Stimulated activated CD4-positive, alpha-beta T cell treated with anti-CD3 and anti-CD28 coated beads, TNF-alpha, amount 100 ng/mL, for 48 hours (primary cell): ENCODE measurements around the gene RBM10.

Experiments
- DNase-seq, 3 donors: peaks; one replicate each; pipeline ENCODE4 v3.0.0-alpha.2; 2020; ENCODE audit warnings: low read depth in 3 of 3

The RBM10 gene

DNA sequence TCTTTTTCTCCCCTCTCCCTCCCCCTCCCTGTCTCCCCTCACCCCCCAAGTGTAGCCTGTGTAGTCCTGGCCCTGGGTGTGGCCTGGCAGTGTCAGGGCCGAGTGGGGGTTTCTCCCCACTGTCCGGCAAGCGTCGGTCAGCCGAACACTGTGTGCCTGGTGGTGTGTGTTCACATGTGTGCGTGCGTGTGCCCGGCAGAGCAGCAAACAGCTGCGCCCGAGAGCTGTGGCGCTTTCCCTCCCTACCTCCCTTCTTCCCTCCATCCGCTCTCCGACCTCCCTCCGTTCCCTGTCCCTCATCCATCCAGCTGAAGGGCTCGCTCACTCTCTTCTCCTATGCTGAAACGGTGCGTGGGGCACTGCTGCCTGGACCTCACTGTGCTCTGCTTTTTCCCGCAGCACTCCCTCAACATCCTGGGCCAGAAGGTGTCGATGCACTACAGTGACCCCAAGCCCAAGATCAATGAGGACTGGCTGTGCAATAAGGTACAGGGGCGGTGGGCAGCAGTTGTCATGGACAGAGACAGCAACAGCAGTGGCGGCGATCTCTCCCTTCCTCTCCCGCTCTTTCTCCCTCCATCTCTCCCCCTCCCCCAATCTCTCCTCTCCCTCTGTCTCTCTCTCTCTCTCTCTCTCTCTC, 31.2 kb downstream of the RBM10 start:
- DNase-seq: no peak

- DNase-seq: no peak
Observed at GRCh38 chrX:47177079-47177478, 32.1 kb downstream of the RBM10 start.

DNA sequence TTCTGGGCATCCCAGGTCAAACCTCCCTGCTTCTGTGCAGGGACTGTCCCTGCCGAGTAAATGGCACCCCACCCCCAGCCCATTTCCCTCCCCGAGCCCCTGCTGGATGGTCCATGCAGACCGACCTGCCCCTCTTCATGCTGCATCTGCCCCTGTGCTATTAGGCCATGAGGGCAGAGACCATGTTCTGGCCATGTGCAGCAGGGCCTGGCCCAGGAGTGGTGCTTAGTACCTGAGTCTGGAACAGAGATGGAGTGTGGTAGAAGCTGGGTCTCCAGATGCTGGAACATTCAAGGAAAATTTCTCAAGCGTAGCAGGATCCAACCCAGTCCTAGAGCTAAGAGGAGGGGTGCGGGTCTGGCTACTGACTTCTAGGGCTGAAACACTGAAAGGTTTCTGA, 33.3 kb downstream of the RBM10 start:
- no peak for DNase-seq

DNA sequence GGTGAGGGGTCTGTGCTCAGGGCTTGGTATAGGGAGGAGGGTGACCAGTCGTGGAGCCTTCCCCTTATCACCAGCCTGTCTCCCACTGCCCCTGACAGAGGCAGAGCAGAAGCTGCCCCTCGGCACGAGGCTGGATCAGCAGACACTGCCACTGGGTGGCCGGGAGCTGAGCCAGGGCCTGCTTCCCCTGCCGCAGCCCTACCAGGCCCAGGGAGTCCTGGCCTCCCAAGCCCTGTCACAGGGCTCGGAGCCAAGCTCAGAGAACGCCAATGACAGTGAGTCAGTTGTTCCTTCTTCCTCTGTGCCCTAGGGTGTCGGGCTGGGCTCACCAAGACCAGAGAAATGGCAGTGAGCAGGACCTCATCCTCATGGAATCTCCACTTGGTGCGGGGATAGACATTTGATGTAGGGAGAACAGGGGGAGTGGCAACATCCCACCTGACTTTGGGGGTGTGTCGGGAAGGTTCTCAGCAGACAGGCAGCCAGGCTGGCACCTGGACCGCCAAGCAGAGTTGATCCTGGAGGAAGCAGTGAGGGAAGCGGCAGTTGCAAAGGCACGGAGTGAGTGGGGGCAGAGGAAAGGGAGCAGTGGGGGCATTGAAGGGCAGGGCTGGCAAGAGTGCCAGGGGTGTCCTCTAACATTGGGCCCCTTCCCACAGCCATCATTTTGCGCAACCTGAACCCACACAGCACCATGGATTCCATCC, 34.4 kb downstream of the RBM10 start:
- DNase-seq: no peak

GRCh38 chrX:47179928-47180255, 34.9 kb downstream of the RBM10 start:
- no peak for DNase-seq

GRCh38 chrX:47180346-47180745, 35.3 kb downstream of the RBM10 start:
- no peak for DNase-seq

DNA sequence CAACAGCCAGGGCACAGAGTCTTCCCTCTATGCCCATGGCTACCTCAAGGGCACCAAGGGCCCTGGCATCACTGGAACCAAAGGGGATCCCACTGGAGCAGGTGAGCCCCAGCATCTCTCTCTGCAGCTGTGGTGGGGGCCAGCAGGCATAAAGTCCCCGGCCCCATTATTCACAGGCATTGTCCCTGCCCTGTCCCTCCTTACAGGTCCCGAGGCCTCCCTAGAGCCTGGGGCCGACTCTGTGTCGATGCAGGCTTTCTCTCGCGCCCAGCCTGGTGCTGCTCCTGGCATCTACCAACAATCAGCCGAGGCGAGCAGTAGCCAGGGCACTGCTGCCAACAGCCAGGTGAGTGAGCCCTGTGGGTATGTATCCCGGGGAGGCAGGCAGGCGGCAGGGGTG, 36.3 kb downstream of the RBM10 start:
- DNase-seq: no peak

- DNase-seq: no peak
Observed at GRCh38 chrX:47182106-47182700, 37.2 kb downstream of the RBM10 start.

- no peak for DNase-seq
Observed at GRCh38 chrX:47184486-47184885, 39.5 kb downstream of the RBM10 start.

- DNase-seq: no peak
Observed at GRCh38 chrX:47185241-47185640, 40.2 kb downstream of the RBM10 start.

GRCh38 chrX:47186096-47186740, 41.2 kb downstream of the RBM10 start:
- DNase-seq: no peak

DNA sequence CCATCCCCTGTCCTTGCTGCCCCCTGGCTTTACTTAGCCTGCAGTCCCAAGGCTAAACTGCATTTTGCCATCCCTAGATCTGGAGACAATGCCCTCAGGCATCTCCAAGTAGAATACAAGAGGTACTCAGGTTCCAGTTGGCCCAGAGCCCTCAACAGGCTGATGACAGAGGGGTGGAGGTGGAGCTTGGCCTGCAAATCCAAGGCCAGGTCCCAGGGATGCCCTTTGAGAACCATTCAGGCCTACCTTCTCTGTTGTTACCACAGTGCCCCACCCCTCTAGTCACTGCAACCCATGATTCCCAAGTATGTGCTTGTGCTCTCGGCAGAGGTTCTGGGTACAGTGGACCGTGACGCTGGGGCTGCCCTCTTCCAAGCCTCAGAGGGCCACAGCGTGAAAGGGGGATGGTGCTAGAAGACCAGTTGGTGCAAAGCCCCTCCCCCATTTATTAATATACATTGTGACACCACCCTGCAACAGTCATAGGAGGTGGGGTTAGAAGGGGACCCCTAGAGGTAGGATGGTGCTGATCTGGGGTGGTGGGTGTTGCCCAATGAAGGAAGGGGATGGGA, 42.2 kb downstream of the RBM10 start:
- no peak for DNase-seq

DNA sequence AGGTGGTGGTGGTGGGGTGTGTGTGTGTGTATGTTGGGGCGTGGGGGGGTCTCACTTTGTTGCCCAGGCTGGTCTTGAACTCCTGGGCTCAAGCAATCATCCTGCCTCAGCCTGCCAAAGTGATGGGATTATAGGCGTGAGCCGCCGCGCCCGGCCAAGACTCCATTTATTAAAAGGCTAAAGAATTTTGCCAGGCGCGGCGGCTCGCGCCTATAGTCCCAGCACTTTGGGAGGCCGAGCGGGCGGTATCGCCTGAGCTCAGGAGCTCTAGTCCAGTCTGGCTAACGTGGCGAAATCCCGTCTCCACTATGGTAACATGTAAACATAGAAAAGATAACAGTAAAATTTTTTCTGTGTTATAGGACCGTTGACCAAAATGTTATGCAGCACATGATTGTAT, 44.9 kb downstream of the RBM10 start:
- no peak for DNase-seq

- DNase-seq: peak; percentile 58 to 79 (median 70)
Observed at GRCh38 chrX:47190445-47191269, 45.6 kb downstream of the RBM10 start.

DNA sequence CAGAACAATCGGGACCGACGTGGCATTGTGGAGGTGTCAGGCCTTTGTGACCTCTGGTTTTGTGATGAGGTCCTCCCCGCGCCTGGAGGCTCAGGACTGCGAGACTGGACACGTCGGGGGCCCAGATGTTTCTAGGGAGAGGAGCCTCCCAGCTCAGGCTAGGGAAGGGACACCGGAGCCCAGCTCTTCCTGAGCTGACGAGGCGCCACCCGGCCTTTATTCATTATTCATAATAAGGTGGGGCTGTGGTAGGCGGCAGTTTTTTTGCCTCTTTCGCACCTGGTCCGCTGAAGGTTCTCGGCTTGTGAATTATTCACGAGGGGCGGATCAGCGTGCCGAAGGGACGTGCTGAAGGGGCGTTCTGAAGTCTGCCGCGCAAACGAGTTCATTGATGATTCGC, 46.3 kb downstream of the RBM10 start:
- DNase-seq: peak; percentile 12 to 28 (median 12)

- DNase-seq: no peak
Observed at GRCh38 chrX:47191806-47192401, 46.9 kb downstream of the RBM10 start.

DNA sequence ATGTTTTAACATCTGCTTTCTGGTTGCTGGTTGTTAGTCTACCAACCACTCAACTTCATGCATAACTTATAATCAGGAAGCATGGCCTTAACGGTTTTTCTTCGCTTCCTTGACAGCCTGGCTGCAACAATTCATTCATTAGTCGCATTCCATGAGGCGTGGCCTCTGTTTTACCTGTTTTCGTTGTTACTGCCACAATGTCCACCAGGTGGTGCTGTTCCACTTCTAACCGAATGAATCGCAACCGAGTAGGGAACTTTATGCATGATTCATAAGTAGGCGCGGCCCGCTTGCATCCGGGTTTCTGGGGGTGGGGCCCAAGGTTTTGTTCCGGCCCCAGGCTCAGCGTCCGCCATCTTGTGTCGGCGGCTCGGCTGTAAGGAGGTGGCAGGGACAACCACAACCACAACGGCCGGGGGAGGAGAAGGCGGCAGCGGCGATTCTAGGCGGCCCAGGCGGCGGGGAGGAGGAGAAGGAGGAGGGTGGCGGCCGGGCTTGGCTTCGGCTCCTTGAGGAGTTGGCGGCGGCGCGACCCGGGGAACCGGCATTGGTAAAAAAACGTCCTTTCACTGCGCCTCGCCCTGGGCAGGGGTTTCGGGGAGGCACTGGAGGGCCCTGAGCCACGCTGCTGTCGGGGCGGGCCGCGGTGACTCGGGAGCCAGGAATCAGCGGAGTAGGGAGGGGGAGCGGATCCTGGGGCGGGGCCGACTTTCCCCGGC, 48.6 kb downstream of the RBM10 start, which contains the start of gene UBA1:
Gene UBA1 (plus strand): TSS at position 355 of the 719 bp plus-strand sequence. CDS start 4,974 bp downstream, outside the sequence.
- peak; percentile 77 to 96 (median 85) for DNase-seq

DNA sequence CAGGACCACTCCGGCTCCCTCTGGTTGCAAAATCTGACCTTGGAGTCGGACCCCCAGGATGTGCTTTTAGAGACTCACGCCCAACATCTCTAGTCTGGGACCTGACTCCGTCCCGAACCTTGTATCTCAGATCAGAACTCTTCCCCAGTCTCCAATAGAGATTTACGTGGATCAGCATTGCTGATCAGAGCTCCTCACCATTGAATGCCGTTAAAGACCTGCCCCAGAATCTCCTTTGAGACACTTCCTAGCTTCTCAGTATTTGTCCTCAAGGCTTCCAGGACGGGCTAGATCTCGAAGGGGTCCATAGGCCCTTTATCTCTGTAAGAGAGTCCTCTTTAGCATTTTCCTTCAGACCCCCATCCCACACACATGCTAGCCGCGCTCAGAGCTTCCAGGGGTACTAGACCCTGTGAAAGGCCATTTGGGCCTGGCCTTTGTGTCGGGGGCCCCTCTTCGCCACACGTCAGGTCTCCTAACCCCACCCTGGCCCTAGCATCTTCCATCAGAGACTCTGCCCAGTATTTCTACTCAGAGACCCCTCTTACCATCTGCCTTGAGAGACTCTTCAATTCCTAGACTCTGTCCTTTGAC, 49.3 kb downstream of the RBM10 start:
- DNase-seq: no peak

DNA sequence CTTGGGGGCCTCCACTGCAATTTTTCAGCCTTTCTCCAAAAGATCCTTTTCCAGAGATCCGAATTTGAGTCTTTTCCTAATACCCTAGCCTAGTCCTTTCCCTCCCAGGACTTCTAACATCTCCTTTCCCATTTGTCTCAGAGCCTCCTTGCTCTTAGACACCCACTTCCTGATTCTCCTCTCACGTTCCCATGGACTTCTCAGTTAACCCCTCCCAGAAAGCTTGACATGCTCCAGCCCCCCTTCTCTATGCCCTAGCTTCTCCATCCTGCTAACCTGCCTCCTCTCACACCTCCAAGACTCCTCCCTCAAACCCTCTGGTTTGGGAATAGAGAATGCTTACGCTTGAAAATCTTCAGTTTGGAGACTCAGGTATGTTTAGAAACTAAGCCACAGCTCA, 51.1 kb downstream of the RBM10 start:
- no peak for DNase-seq

DNA sequence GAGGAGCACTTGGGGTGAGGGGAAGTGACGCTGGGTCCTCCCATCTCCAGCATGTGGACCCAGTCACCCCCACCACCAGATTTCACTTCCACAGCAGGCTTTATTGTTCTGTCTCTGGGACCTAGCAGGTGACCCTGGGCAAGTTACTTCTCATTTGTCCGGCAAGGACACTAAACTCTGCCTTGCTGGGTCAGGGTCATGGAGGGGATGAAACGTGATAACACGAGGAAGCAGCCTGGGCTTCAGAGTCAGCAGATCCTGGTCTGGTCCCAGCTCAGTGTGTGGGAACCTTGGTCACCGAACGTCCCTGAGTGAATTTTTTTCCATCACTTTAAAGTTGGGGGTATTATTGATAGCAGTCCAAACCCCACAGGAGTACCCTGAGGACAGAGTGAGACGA, 52.5 kb downstream of the RBM10 start:
- DNase-seq: no peak
